H9 (cell line): Measurements from ENCODE around the gene FOXO1. TPM values are rescaled to one million over a fixed set of nuclear protein-coding genes. Genes with fewer than 3 reads are reported as not detected.
A peak's percentile ranks its signal among the peaks of the same experiment; 100 is the strongest.

ENCODE experiments used
- DNase-seq: peaks from one replicate; pipeline ENCODE4 v3.0.0-alpha.2; 2017
- H2AFZ ChIP-seq: one replicate; pipeline ENCODE4 v1.6.1; 2013; ENCODE audit warnings: mild to moderate bottlenecking, low read length, control low read depth, moderate library complexity
- H2AK5ac ChIP-seq: 2 replicates; pipeline ENCODE4 v1.6.1; 2013; ENCODE audit warnings: low read length, control low read depth, mixed read lengths; ENCODE audit not compliant: insufficient read length
- H2BK120ac ChIP-seq: one replicate; pipeline ENCODE4 v1.6.1; 2013; ENCODE audit warnings: low read depth, mild to moderate bottlenecking, low read length, control low read depth, inconsistent platforms; ENCODE audit not compliant: poor library complexity, severe bottlenecking
- H2BK12ac ChIP-seq: 2 replicates; pipeline ENCODE4 v1.6.1; 2013; ENCODE audit warnings: low read length, control low read depth, mixed read lengths, low read depth; ENCODE audit not compliant: insufficient read length
- H2BK15ac ChIP-seq: 2 replicates; pipeline ENCODE4 v1.6.1; 2013; ENCODE audit warnings: low read depth, low read length, control low read depth
- H2BK20ac ChIP-seq: one replicate; pipeline ENCODE4 v1.6.1; 2013; ENCODE audit warnings: low read depth, mild to moderate bottlenecking, low read length, control low read depth, inconsistent platforms; ENCODE audit not compliant: poor library complexity, severe bottlenecking
- H2BK5ac ChIP-seq: 2 replicates; pipeline ENCODE4 v1.6.1; 2013; ENCODE audit warnings: low read length, control low read depth, mixed read lengths; ENCODE audit not compliant: insufficient read length
- H3K14ac ChIP-seq: 2 replicates; pipeline ENCODE4 v1.6.1; 2013; ENCODE audit warnings: low read length, control low read depth; ENCODE audit not compliant: insufficient read depth
- H3K18ac ChIP-seq: 2 replicates; pipeline ENCODE4 v1.6.1; 2013; ENCODE audit warnings: low read depth, mild to moderate bottlenecking, mixed read lengths, low read length, control low read depth; ENCODE audit not compliant: insufficient read length
- H3K23ac ChIP-seq: 2 replicates; pipeline ENCODE4 v1.6.1; 2013; ENCODE audit warnings: low read length, control low read depth, mixed read lengths, low read depth; ENCODE audit not compliant: insufficient read length
- H3K23me2 ChIP-seq: 2 replicates; pipeline ENCODE4 v1.6.1; 2013; ENCODE audit warnings: low read depth, mild to moderate bottlenecking, mixed read lengths, low read length, control low read depth; ENCODE audit not compliant: insufficient read length, poor library complexity, severe bottlenecking
- H3K27ac ChIP-seq: 2 replicates; pipeline ENCODE4 v1.5.1; 2013; ENCODE audit warnings: low read length, control low read depth, mixed read lengths, low read depth; ENCODE audit not compliant: insufficient read length
- H3K27me3 ChIP-seq: 2 replicates; pipeline ENCODE4 v1.6.1; 2013; ENCODE audit warnings: low read length, control low read depth, inconsistent platforms; ENCODE audit not compliant: insufficient read depth
- H3K4ac ChIP-seq: 2 replicates; pipeline ENCODE4 v1.6.1; 2013; ENCODE audit warnings: low read depth, mild to moderate bottlenecking, control low read depth, inconsistent platforms, low read length, moderate library complexity
- H3K4me1 ChIP-seq: 2 replicates; pipeline ENCODE4 v1.6.1; 2013; ENCODE audit warnings: low read length, control low read depth, inconsistent platforms; ENCODE audit not compliant: insufficient read depth
- H3K4me2 ChIP-seq: 2 replicates; pipeline ENCODE4 v1.6.1; 2013; ENCODE audit warnings: low read length, control low read depth, mixed read lengths; ENCODE audit not compliant: insufficient read length, insufficient read depth
- H3K56ac ChIP-seq: 2 replicates; pipeline ENCODE4 v1.6.1; 2013; ENCODE audit warnings: low read depth, mild to moderate bottlenecking, mixed read lengths, low read length, control low read depth; ENCODE audit not compliant: insufficient read length
- H3K79me1 ChIP-seq: 2 replicates; pipeline ENCODE4 v1.6.1; 2013; ENCODE audit warnings: low read depth, mild to moderate bottlenecking, moderate library complexity, low read length, control low read depth, inconsistent platforms; ENCODE audit not compliant: insufficient read depth, poor library complexity, severe bottlenecking
- H3K79me2 ChIP-seq: 2 replicates; pipeline ENCODE4 v1.6.1; 2013; ENCODE audit warnings: low read length, control low read depth, inconsistent platforms; ENCODE audit not compliant: insufficient read depth
- H3K9ac ChIP-seq: 2 replicates; pipeline ENCODE4 v1.6.1; 2013; ENCODE audit warnings: low read length, control low read depth, mixed read lengths; ENCODE audit not compliant: insufficient read length; ENCODE audit errors: extremely low read depth
- H3K9me3 ChIP-seq: one replicate; pipeline ENCODE4 v1.6.1; 2013; ENCODE audit warnings: low read depth, low read length, inconsistent platforms; ENCODE audit not compliant: control insufficient read depth
- H3T11ph ChIP-seq: one replicate; pipeline ENCODE4 v1.6.1; 2013; ENCODE audit warnings: mild to moderate bottlenecking, low read length, control low read depth, inconsistent platforms
- H4K20me1 ChIP-seq: one replicate; pipeline ENCODE4 v1.6.1; 2013; ENCODE audit not compliant: control insufficient read depth, insufficient read length, insufficient read depth
- H4K5ac ChIP-seq: 2 replicates; pipeline ENCODE4 v1.6.1; 2013; ENCODE audit warnings: low read depth, mild to moderate bottlenecking, mixed read lengths, low read length, control low read depth; ENCODE audit not compliant: insufficient read length
- H4K8ac ChIP-seq: replicated peaks from 2 replicates; pipeline ENCODE4 v1.6.1; 2013; ENCODE audit warnings: low read length, control low read depth, mixed read lengths, low read depth; ENCODE audit not compliant: insufficient read length
- H4K91ac ChIP-seq: 2 replicates; pipeline ENCODE4 v1.6.1; 2013; ENCODE audit warnings: low read depth, mild to moderate bottlenecking, moderate library complexity, mixed read lengths, low read length, control low read depth; ENCODE audit not compliant: insufficient read length
- H3K27ac Mint-ChIP-seq, 3 experiments: 2 replicates in 2 of 3; 3 replicates in 1 of 3; pipeline ENCODE4 v1.8.0; 2020 to 2021; ENCODE audit warnings: mixed read lengths in 3 of 3, mild to moderate bottlenecking in 1 of 3, moderate library complexity in 1 of 3
- H3K27me3 Mint-ChIP-seq: 2 replicates; pipeline ENCODE4 v1.8.0; 2021; ENCODE audit warnings: low read depth, mild to moderate bottlenecking, moderate library complexity, mixed read lengths
- H3K36me3 Mint-ChIP-seq, 3 experiments: 2 replicates in 2 of 3; 3 replicates in 1 of 3; pipeline ENCODE4 v1.8.0; 2020 to 2021; ENCODE audit warnings: low read depth in 3 of 3, mixed read lengths in 3 of 3; ENCODE audit not compliant: insufficient read depth in 1 of 3
- H3K4me1 Mint-ChIP-seq, 2 experiments: 2 replicates each; pipeline ENCODE4 v1.8.0; 2020; ENCODE audit warnings: mixed read lengths in 2 of 2
- H3K4me3 Mint-ChIP-seq, 2 experiments: 2 replicates in 1 of 2; 3 replicates in 1 of 2; pipeline ENCODE4 v1.8.0; 2020 to 2021; ENCODE audit warnings: mild to moderate bottlenecking in 2 of 2, mixed read lengths in 2 of 2, moderate library complexity in 1 of 2
- H3K9me3 Mint-ChIP-seq, 2 experiments: 2 replicates in 1 of 2; 3 replicates in 1 of 2; pipeline ENCODE4 v1.8.0; 2020; ENCODE audit warnings: mild to moderate bottlenecking in 2 of 2, mixed read lengths in 2 of 2, moderate library complexity in 1 of 2
- WGBS: extraction: QIAGEN DNeasy Blood & Tissue Kit; methylation state at CpG from one replicate; pipeline ENCODE4 v1.1.7; 2013; ENCODE audit warnings: missing lambda C conversion rate, low lambda C conversion rate, mixed read lengths; ENCODE audit not compliant: insufficient read length; ENCODE audit errors: extremely low coverage; 5-methylcytosine and 5-hydroxymethylcytosine counted together
- total RNA-seq: library from RNA; stranded (reverse); gene quantifications from 2 replicates; pipeline ENCODE4 v1.2.1, GENCODE V29; 2021
- TF ChIP-seq, protein P1 (sequence below): fragments of 200-600 bp; sonication (generic); conservative IDR thresholded peaks from 3 replicates; pipeline ENCODE4 v1.8.0; 2021; ENCODE audit warnings: antibody characterized with exemption, mild to moderate bottlenecking

FOXO1 gene
- total RNA-seq, 1 experiment from 2014 or later, result 44.6 TPM

DNA sequence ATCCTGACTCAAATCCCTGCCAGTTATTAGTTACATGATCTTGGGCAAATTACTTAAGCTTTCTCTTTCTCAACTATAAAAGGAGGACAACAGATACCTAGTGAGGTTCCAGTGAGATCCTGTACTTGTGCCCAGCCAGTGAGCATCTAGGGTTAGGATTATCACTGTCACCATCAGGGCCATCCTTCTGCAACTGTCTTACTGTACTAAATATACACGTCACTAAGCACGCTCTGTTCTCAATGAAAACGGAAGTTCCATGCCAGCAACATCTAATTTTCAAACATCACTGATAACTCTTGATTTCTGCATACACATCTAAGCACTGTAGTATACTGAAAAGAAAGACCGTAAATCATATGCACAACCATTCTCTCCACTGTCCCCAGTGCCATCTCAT is 70.0 kb downstream of the FOXO1 start:
- Histone ChIP-seq H4K20me1 (peaks cover 2% of the 10 kb centered on the region), H3K27ac (no peak overlapping the region), H2BK120ac (no peak overlapping the region), H2AFZ (no peak overlapping the region), H2AK5ac (no peak overlapping the region), H2BK12ac (no peak overlapping the region), H2BK15ac (no peak overlapping the region), H3K79me2 (peaks cover 57% of the 10 kb centered on the region; the same call in 1 of the 2 replicates), H3K23me2 (no peaks in the 10 kb centered on the region), H3K56ac (no peak overlapping the region), H3K27me3 (no peaks in the 10 kb centered on the region), H3K23ac (no peak overlapping the region), H3K4me2 (no peak overlapping the region), H4K8ac (no peak overlapping the region), H4K91ac (no peak overlapping the region), H3K4me1 (peaks cover 7% of the 10 kb centered on the region; the same call in 1 of the 2 replicates), H3K18ac (no peak overlapping the region), H3K9me3 (no peaks in the 10 kb centered on the region), H3K9ac (no peak overlapping the region), H3K79me1 (peaks cover 6% of the 10 kb centered on the region), H3T11ph (no peak overlapping the region), H2BK5ac (no peak overlapping the region), H3K4ac (no peak overlapping the region), H2BK20ac (no peak overlapping the region), H4K5ac (no peak overlapping the region), H3K14ac (no peak overlapping the region)
- no CpG with 5 or more reads among the region's 4 CpGs for WGBS
- peaks cover 0 to 8% (median 0%) of the 10 kb centered on the region in 3 experiments; a peak in 2 of 7 replicates for H3K36me3 Mint-ChIP-seq
- H3K4me3 Mint-ChIP-seq, result no peak overlapping the region
- peaks cover 74% of the 10 kb centered on the region in 2 experiments for H3K4me1 Mint-ChIP-seq
- TF ChIP-seq, protein P1, sequence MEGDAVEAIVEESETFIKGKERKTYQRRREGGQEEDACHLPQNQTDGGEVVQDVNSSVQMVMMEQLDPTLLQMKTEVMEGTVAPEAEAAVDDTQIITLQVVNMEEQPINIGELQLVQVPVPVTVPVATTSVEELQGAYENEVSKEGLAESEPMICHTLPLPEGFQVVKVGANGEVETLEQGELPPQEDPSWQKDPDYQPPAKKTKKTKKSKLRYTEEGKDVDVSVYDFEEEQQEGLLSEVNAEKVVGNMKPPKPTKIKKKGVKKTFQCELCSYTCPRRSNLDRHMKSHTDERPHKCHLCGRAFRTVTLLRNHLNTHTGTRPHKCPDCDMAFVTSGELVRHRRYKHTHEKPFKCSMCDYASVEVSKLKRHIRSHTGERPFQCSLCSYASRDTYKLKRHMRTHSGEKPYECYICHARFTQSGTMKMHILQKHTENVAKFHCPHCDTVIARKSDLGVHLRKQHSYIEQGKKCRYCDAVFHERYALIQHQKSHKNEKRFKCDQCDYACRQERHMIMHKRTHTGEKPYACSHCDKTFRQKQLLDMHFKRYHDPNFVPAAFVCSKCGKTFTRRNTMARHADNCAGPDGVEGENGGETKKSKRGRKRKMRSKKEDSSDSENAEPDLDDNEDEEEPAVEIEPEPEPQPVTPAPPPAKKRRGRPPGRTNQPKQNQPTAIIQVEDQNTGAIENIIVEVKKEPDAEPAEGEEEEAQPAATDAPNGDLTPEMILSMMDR, result no peak
- H3K27ac Mint-ChIP-seq, result peak overlapping the region in 2 of 3 experiments; percentile 3 to 12; a peak in 2 of 7 replicates
- DNase-seq, result no peak
- H3K27me3 Mint-ChIP-seq, result no peaks in the 10 kb centered on the region
- H3K9me3 Mint-ChIP-seq, result no peaks in the 10 kb centered on the region
